ENCODE data around the gene KRT1.

GRCh38 chr12:52694151-52694550 is 13.9 kb upstream of the KRT1 start:
- TF ChIP-seq EZH2 (IDR thresholded peaks at IDR 0.05; ENCODE audit: insufficient read depth, poor library complexity, severe bottlenecking): no peak
- TF ChIP-seq EZH2phosphoT487 (IDR thresholded peaks at IDR 0.05; ENCODE audit: insufficient read depth, low read depth): no peak

Data from GM23248 (cell line).